Measurements from ENCODE around the gene RANBP9.

Gene RANBP9

DNA sequence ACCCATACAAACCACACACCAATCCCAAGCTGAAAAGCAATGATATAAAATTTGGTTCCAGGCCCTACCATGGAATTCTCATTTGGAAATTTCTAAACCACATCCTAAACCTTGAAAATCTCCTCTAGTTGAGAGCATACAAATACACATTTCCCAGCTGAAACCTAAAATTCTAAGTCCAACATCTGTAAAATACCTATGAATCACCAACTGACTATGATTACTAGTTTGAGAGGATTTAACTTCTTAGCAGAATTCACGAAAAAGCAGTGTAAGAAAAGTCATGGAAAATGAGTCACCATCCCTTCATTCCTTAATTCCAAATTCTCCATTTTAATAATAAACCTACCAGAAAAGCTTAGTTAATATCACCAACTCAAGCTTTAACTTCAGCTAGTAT lies 15.4 kb downstream of the RANBP9 start:
- H3K79me2 ChIP-seq (ENCODE audit: insufficient read depth, low read depth) = peaks cover 96% of the 10 kb centered on the region
- H3K27ac ChIP-seq = no peak overlapping the region; the same call in 1 of the 2 replicates
- no peak overlapping the region for H3K9ac ChIP-seq
- H4K20me1 ChIP-seq (ENCODE audit: insufficient read depth) = 0 out of 2 replicates have a peak, but pooled peaks cover 3% of the 10 kb centered on the region
- no peaks in the 10 kb centered on the region for H3K27me3 ChIP-seq (ENCODE audit: insufficient read depth, low read depth)
- H2AFZ ChIP-seq (ENCODE audit: low read depth) = no peak overlapping the region
- TF ChIP-seq, protein P1, sequence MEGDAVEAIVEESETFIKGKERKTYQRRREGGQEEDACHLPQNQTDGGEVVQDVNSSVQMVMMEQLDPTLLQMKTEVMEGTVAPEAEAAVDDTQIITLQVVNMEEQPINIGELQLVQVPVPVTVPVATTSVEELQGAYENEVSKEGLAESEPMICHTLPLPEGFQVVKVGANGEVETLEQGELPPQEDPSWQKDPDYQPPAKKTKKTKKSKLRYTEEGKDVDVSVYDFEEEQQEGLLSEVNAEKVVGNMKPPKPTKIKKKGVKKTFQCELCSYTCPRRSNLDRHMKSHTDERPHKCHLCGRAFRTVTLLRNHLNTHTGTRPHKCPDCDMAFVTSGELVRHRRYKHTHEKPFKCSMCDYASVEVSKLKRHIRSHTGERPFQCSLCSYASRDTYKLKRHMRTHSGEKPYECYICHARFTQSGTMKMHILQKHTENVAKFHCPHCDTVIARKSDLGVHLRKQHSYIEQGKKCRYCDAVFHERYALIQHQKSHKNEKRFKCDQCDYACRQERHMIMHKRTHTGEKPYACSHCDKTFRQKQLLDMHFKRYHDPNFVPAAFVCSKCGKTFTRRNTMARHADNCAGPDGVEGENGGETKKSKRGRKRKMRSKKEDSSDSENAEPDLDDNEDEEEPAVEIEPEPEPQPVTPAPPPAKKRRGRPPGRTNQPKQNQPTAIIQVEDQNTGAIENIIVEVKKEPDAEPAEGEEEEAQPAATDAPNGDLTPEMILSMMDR (conservative IDR thresholded peaks at IDR 0.05; ENCODE audit: low read depth, low read length) = no peak
- peak overlapping the region; percentile 26; the same call in 1 of the 2 replicates for H3K4me2 ChIP-seq
- H3K4me1 ChIP-seq (ENCODE audit: low read depth, poor library complexity, severe bottlenecking) = peaks cover 50% of the 10 kb centered on the region
- H3K36me3 ChIP-seq (ENCODE audit: insufficient read depth) = no peaks in the 10 kb centered on the region
- no peak overlapping the region for H3K4me3 ChIP-seq (IDR thresholded peaks at IDR 0.05; ENCODE audit: insufficient read depth, low read depth, low read length)

DNA sequence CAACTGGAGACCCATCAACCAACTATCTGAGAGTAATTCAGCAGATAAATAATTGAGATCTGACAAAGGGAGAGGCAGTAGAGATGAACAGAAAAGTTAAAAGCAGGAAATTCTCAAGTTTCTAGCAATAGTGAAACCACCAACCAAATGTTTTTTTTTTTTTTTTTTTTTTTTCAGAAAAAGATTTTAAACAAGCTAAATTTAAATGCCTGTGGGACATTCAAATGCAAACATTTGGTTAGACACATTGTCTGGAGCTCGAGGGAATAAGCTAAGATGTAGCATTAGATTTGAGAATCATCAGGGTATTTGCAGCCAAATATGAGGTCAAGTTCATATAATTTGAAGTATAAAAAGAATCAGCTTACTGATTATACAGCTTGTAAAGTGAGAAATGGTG lies 16.4 kb downstream of the RANBP9 start:
- Histone ChIP-seq H3K4me3 (IDR thresholded peaks at IDR 0.05; ENCODE audit: insufficient read depth, low read depth, low read length) (no peak overlapping the region), H3K36me3 (ENCODE audit: insufficient read depth) (no peaks in the 10 kb centered on the region), H4K20me1 (ENCODE audit: insufficient read depth) (0 out of 2 replicates have a peak, but pooled peaks cover 3% of the 10 kb centered on the region), H3K27ac (no peak overlapping the region; the same call in 1 of the 2 replicates), H3K4me2 (peak overlapping the region; percentile 26), H3K9ac (no peak overlapping the region), H3K27me3 (ENCODE audit: insufficient read depth, low read depth) (no peaks in the 10 kb centered on the region), H3K4me1 (ENCODE audit: low read depth, poor library complexity, severe bottlenecking) (peaks cover 52% of the 10 kb centered on the region), H3K79me2 (ENCODE audit: insufficient read depth, low read depth) (peaks cover 90% of the 10 kb centered on the region; the same call in 1 of the 2 replicates), H2AFZ (ENCODE audit: low read depth) (no peak overlapping the region)
- TF ChIP-seq, protein P1 (conservative IDR thresholded peaks at IDR 0.05; ENCODE audit: low read depth, low read length) = no peak

DNA sequence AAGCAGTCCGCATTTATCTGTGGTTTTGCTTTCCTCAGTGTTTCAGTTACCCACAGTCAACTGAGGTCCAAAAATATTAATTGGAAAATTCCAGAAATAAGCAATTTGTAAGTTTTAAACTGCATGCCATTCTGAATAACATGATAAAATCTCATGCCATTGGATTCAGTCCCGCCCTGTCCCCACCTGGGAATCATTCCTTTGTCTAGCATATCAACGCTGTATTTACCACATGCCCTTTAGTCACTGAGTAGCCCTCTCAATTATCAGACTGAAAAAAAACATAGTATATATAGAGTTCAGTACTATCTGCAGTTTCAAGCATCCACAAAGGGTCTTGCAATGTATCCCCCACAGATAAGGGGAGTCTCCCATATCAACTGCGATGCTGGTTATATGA lies 17.1 kb downstream of the RANBP9 start:
- no peaks in the 10 kb centered on the region for H3K36me3 ChIP-seq (ENCODE audit: insufficient read depth)
- TF ChIP-seq, protein P1 (conservative IDR thresholded peaks at IDR 0.05; ENCODE audit: low read depth, low read length) = no peak
- H4K20me1 ChIP-seq (ENCODE audit: insufficient read depth) = 0 out of 2 replicates have a peak, but pooled peaks cover 3% of the 10 kb centered on the region
- no peak overlapping the region for H3K9ac ChIP-seq
- no peak overlapping the region for H2AFZ ChIP-seq (ENCODE audit: low read depth)
- H3K4me3 ChIP-seq (IDR thresholded peaks at IDR 0.05; ENCODE audit: insufficient read depth, low read depth, low read length) = no peak overlapping the region
- peaks cover 59% of the 10 kb centered on the region for H3K4me1 ChIP-seq (ENCODE audit: low read depth, poor library complexity, severe bottlenecking)
- H3K27ac ChIP-seq = no peak overlapping the region
- H3K27me3 ChIP-seq (ENCODE audit: insufficient read depth, low read depth) = no peaks in the 10 kb centered on the region
- peaks cover 87% of the 10 kb centered on the region; the same call in 1 of the 2 replicates for H3K79me2 ChIP-seq (ENCODE audit: insufficient read depth, low read depth)
- H3K4me2 ChIP-seq = no peak overlapping the region; the same call in 1 of the 2 replicates

DNA sequence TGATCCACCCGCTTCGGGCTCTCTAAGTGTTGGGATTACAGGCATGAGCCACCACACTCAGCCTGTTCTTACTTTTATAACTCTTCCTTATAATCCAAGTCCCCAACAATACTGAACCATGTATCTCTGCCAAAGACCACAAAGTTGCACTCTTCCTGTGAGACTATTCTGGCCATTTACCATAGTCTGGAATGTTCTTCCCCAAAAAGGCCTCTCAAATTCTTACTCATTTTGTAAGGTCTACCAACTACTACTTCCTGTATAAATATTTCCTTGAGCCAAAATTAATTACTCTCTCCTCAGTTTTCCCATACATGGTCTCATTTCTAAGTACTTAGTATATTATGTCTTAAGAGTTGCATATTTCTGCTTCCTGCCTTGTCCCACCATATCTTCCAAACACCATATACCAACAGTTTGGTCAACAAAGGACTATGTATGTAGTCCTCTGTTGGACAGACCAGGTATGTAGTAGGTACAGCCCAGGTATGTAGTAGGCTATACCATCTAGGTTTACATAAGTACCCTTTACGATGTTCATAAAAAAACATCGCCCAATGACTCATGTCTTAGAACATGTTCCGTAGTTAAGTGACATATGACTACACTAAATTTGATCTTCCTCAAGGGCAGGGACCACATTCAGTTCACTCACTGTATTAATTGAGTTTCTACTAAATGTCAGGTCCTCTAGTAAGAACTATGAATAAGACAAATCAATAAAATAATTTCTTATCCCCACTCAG lies 22.0 kb downstream of the RANBP9 start:
- no peak overlapping the region for H3K9ac ChIP-seq
- no peaks in the 10 kb centered on the region for H3K27me3 ChIP-seq (ENCODE audit: insufficient read depth, low read depth)
- no peaks in the 10 kb centered on the region for H3K36me3 ChIP-seq (ENCODE audit: insufficient read depth)
- peaks cover 59% of the 10 kb centered on the region for H3K4me1 ChIP-seq (ENCODE audit: low read depth, poor library complexity, severe bottlenecking)
- H2AFZ ChIP-seq (ENCODE audit: low read depth) = no peak overlapping the region
- no peak overlapping the region for H3K4me3 ChIP-seq (IDR thresholded peaks at IDR 0.05; ENCODE audit: insufficient read depth, low read depth, low read length)
- no peak overlapping the region for H3K4me2 ChIP-seq
- H3K27ac ChIP-seq = no peak overlapping the region
- TF ChIP-seq, protein P1 (conservative IDR thresholded peaks at IDR 0.05; ENCODE audit: low read depth, low read length) = no peak
- 0 out of 2 replicates have a peak, but pooled peaks cover 7% of the 10 kb centered on the region for H4K20me1 ChIP-seq (ENCODE audit: insufficient read depth)
- peaks cover 76% of the 10 kb centered on the region for H3K79me2 ChIP-seq (ENCODE audit: insufficient read depth, low read depth)

All from KMS-11 (cell line).